Tibial nerve (tissue), 4 donors: ENCODE results near the gene BCL2L13.

Experiments
- EP300 ChIP-seq, 2 donors: sonication (generic); formaldehyde crosslinking; IDR thresholded peaks; one replicate each; pipeline ENCODE4 v1.6.1; 2017; ENCODE audit warnings: antibody characterized with exemption in 2 of 2, mild to moderate bottlenecking in 1 of 2
- TF ChIP-seq, protein P1 (sequence below), 5 experiments: fragments of 200-600 bp in 3 of 5; fragments of 450-650 bp in 2 of 5; sonication (generic) in 3 of 5; IDR thresholded peaks; one replicate each; pipeline ENCODE4 v1.5.1; 2016 to 2019; ENCODE audit warnings: antibody characterized with exemption in 5 of 5, mild to moderate bottlenecking in 3 of 5, moderate library complexity in 2 of 5

DNA sequence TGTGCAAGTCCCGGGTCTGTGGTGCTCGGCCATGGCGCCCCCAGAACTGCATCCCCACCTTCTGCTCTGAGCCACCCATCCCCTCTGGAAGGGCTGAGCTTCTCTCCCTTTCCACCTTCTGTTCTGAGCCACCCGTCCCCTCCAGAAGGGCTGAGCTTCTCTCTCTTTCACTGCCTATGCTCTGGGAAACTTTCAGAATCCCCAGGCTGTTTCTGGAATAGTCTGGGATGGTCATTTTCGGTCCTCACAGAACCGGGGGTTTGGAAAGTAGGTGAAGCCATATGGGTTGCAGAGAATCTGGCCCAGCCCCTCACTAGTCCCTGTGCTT is 139.1 kb downstream of the BCL2L13 start:
- no peak for TF ChIP-seq EP300 (IDR thresholded peaks at IDR 0.05)
- TF ChIP-seq, protein P1, sequence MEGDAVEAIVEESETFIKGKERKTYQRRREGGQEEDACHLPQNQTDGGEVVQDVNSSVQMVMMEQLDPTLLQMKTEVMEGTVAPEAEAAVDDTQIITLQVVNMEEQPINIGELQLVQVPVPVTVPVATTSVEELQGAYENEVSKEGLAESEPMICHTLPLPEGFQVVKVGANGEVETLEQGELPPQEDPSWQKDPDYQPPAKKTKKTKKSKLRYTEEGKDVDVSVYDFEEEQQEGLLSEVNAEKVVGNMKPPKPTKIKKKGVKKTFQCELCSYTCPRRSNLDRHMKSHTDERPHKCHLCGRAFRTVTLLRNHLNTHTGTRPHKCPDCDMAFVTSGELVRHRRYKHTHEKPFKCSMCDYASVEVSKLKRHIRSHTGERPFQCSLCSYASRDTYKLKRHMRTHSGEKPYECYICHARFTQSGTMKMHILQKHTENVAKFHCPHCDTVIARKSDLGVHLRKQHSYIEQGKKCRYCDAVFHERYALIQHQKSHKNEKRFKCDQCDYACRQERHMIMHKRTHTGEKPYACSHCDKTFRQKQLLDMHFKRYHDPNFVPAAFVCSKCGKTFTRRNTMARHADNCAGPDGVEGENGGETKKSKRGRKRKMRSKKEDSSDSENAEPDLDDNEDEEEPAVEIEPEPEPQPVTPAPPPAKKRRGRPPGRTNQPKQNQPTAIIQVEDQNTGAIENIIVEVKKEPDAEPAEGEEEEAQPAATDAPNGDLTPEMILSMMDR (IDR thresholded peaks at IDR 0.05), result no peak
